ENCODE measurements around the gene POMC.
"Not testable (repeated sequence)": the region's sequence is repeated elsewhere in the genome, so short reads cannot be mapped to it uniquely, and the experiment has no call there.

Gene POMC

DNA sequence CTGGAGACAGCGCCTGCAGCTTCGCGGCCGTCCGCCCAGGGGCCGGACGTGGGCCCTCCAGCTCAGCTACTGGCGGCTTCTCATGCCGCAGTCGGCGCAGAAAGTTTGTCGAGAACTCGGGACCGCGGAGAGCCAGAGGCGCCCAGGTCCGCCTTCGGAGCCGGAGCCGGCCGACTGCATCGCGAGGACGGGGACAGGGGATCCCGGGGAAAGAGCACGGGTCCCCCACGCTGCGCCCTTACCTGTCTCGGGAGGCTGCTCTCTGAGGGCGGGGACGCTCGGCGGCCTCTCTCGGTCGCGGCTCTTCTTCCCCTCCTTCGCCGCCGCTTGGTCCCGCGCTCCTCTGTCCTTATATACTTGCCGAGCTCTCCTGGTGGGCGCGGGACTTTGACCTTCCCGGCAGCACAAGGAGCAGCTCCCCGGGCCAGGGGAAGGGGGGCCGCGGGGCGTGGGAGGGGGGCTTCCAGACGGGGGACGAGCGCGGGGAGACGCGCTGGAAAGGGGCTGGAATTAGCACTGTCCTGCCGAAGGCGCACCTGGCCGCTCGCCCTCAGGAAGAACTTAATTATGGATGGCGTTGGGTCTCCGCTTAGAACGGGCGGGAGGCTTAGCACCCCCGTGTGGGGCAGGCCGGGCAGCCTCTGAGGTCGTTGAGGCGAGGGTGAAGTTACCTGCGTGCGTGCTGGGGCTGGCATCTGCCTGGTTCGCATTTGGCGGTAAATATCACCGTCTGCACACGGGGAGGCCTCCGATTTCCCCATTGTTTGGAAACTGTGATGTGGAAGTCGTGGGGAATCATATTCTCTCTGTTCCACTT, at the start of gene POMC:
TSS of gene POMC (minus strand) at position 325 of the 817 bp plus-strand sequence. CDS start 3,808 bp downstream, outside the sequence.
- TF ChIP-seq, protein P1, sequence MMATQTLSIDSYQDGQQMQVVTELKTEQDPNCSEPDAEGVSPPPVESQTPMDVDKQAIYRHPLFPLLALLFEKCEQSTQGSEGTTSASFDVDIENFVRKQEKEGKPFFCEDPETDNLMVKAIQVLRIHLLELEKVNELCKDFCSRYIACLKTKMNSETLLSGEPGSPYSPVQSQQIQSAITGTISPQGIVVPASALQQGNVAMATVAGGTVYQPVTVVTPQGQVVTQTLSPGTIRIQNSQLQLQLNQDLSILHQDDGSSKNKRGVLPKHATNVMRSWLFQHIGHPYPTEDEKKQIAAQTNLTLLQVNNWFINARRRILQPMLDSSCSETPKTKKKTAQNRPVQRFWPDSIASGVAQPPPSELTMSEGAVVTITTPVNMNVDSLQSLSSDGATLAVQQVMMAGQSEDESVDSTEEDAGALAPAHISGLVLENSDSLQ (IDR thresholded peaks at IDR 0.05): no peak
- peak; percentile 52; the same call in 1 of the 2 replicates for TF ChIP-seq L3MBTL2 (conservative IDR thresholded peaks at IDR 0.05)
- POLR2A ChIA-PET: no interaction called here
- CTCF ChIA-PET: interaction anchor here (0.6 to 1.6 kb wide), 3 partner anchors 28 to 158 kb away, joined by 3 to 4 read pairs (median 3); no protein-coding TSS in a partner anchor
- DNase-seq (ENCODE audit: extremely low spot score): peak; percentile 60

DNA sequence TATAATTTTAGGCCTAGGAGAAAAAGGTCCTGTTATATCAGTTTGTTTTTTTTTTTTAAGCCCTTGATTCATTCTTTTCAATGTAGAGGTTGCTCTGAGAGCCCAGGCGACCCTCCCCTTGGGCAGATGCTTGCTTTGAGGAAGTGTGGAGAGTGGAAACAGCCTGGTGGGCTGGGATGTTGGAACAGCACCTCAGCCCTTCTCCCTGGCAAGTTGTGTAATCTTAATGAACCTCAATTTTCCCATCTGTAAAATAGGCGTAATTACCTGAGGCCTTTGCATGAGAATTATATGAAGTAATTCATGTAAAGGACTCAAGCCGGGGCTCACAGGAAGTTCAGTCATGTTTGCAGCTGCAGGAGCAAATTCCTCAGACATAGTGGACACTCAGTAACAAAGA, 49.7 kb upstream of the POMC start:
- ChIA-PET POLR2A (no interaction called here), CTCF (interaction anchor here (0.6 to 1.2 kb wide), 2 partner anchors 9 to 11 kb away, joined by 4 read pairs; no protein-coding TSS in a partner anchor)
- TF ChIP-seq, protein P1 (IDR thresholded peaks at IDR 0.05): no peak
- TF ChIP-seq ELF4 (IDR thresholded peaks at IDR 0.05): no peak
- TF ChIP-seq CTBP1 (IDR thresholded peaks at IDR 0.05; ENCODE audit: borderline replicate concordance): no peak
- no peak for TF ChIP-seq ARNT (IDR thresholded peaks at IDR 0.05)
- TF ChIP-seq ZNF384 (IDR thresholded peaks at IDR 0.05): no peak
- no peak for TF ChIP-seq BHLHE40 (IDR thresholded peaks at IDR 0.05; ENCODE audit: borderline replicate concordance)
- TF ChIP-seq HDGF (IDR thresholded peaks at IDR 0.05; ENCODE audit: borderline replicate concordance): no peak
- TF ChIP-seq L3MBTL2 (conservative IDR thresholded peaks at IDR 0.05): no peak
- TF ChIP-seq FOXA1 (IDR thresholded peaks at IDR 0.05): no peak
- TF ChIP-seq TARDBP (IDR thresholded peaks at IDR 0.05): no peak

DNA sequence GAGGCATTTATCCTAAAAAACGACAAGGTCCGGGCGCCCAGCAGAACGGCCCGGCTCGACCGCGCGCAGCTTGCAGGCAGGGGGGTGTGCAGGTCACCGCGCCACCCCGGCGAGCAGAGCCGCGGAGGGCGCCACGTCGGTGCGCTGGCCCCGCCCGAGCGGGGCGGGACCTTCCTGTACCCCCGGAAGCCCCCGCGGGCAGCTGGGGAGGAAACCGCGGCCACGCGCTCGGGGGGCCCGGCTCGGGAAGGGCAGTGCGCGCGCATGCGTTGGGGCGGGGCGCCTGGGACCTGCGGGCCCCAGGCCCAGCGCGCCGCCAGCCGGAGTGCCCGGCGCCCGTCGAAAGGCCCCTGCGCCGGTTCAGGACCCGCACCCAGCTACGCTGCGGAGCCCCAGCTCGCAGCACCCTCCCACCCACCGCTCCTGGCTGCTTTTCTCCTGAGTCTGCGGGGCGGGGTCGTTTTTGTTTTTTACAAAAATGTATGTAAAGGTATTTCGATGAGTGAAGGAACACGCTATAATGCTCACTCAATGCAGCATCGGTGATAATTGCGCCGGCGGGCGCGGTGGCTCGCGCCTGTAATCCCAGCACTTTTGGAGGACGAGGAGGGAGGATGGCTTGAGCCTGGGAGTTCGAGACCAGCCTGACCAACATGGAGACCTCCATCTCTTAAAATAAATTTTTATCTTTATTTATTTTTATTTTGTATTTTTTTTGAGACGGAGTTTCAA, 47.7 kb upstream of the POMC start:
- ChIA-PET CTCF (no interaction called here), POLR2A (no interaction called here)
- TF ChIP-seq HDGF (IDR thresholded peaks at IDR 0.05; ENCODE audit: borderline replicate concordance): no peak
- TF ChIP-seq FOXM1 (IDR thresholded peaks at IDR 0.05; ENCODE audit: borderline replicate concordance): no peak
- TF ChIP-seq L3MBTL2 (conservative IDR thresholded peaks at IDR 0.05): no peak
- no peak for TF ChIP-seq TARDBP (IDR thresholded peaks at IDR 0.05)
- no peak for TF ChIP-seq BHLHE40 (IDR thresholded peaks at IDR 0.05; ENCODE audit: borderline replicate concordance)
- no peak for TF ChIP-seq FOXK2 (IDR thresholded peaks at IDR 0.05)
- no peak for TF ChIP-seq FOXA1 (IDR thresholded peaks at IDR 0.05)
- no peak for DNase-seq (ENCODE audit: extremely low spot score)

More for the DNA sequence above, 49.7 kb upstream of the POMC start:
- no peak for DNase-seq (ENCODE audit: extremely low spot score)

DNA sequence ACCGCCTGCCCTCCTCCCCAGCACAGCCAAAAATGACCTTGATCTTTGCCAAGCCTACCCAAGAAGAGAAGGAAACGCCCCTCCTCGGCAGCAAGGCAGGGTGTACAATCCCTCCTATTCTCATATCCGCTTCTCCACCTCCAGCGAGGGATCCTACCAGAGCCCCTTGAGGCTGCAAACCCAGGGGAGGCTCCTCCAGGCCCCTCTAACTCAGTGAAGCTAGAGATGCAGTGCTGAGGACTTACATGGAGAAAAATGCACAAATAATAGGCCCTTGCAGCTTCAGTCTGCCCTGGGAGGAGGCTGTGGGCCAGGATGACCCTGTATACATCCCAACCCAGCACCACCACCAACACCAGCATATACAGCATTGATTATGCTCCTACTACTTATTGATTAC, 46.9 kb upstream of the POMC start:
- CTCF ChIA-PET: no interaction called here
- TF ChIP-seq LEF1 (IDR thresholded peaks at IDR 0.05; ENCODE audit: borderline replicate concordance) (no peak), TARDBP (IDR thresholded peaks at IDR 0.05) (no peak), HDGF (IDR thresholded peaks at IDR 0.05; ENCODE audit: borderline replicate concordance) (no peak), BHLHE40 (IDR thresholded peaks at IDR 0.05; ENCODE audit: borderline replicate concordance) (no peak), ZNF384 (IDR thresholded peaks at IDR 0.05) (no peak), SUZ12 (IDR thresholded peaks at IDR 0.05) (no peak), ELF4 (IDR thresholded peaks at IDR 0.05) (no peak), NFRKB (IDR thresholded peaks at IDR 0.05) (no peak), CTBP1 (IDR thresholded peaks at IDR 0.05; ENCODE audit: borderline replicate concordance) (no peak), FOXA1 (IDR thresholded peaks at IDR 0.05) (no peak), FOXK2 (IDR thresholded peaks at IDR 0.05) (no peak), FOXM1 (IDR thresholded peaks at IDR 0.05; ENCODE audit: borderline replicate concordance) (no peak), L3MBTL2 (conservative IDR thresholded peaks at IDR 0.05) (no peak), SP1 (IDR thresholded peaks at IDR 0.05) (no peak), ARNT (IDR thresholded peaks at IDR 0.05) (no peak)
- TF ChIP-seq, protein P1 (IDR thresholded peaks at IDR 0.05): no peak
- DNase-seq (ENCODE audit: extremely low spot score): no peak
- POLR2A ChIA-PET: no interaction called here

DNA sequence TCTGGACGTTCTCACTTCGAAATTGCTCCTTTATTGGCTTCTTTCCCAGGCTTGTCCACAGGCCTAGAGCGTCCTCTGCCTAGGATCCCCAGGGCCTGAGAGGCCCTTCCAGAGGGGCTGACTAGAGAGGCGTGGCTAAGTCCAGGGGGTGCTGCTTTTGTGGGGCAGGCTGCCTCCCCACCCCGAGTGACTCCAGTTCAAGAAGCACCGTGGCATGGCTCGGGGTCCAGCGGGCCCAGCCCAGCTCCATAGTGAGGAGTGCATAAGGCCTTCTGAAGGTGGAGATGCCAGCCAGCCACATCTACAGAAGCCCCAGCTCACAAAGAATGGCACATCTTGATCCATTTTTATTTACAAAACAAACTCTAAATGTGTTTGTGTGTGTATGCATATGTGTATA, 44.8 kb upstream of the POMC start:
- TF ChIP-seq ZNF384 (IDR thresholded peaks at IDR 0.05): no peak
- no peak for DNase-seq (ENCODE audit: extremely low spot score)
- ChIA-PET POLR2A (no interaction called here), CTCF (no interaction called here)

DNA sequence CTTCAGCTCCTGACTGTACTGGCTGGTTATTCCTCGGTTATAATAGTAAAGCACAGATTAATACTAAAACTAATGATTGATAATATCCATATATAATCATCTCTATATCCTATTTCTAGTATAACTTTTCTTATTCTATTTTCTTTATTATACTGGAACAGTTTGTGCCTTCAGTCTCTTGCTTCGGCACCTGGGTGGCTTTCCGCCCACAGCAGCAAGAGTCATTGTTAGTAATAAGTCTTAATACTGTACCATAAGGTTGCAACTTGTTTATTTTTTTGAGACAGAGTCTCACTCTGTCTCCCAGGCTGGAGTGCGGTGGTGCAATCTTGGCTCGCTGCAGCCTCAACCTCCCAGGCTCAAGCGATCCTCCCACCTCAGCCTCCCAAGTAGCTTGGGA, 42.5 kb upstream of the POMC start:
- DNase-seq (ENCODE audit: extremely low spot score); POLR2A ChIA-PET: not testable (repeated sequence)
- CTCF ChIA-PET: interaction anchor here (0.6 kb wide), 2 partner anchors 18 to 51 kb away, joined by 3 read pairs; no protein-coding TSS in a partner anchor
